Mesenchymal stem cell (in vitro differentiated cells and primary cell): ENCODE data around the gene MMP2.

Experiments used
- DNase-seq: peaks from one replicate; pipeline ENCODE4 v3.0.0-alpha.2; 2013
- H2AFZ ChIP-seq: one replicate; pipeline ENCODE4 v1.6.1; 2013; ENCODE audit warnings: low read depth, mild to moderate bottlenecking, control low read depth, inconsistent platforms, low read length, moderate library complexity
- H2AK5ac ChIP-seq: 2 replicates; pipeline ENCODE4 v1.6.1; 2013; ENCODE audit warnings: low read length, moderate library complexity, mild to moderate bottlenecking, inconsistent platforms; ENCODE audit not compliant: severe bottlenecking
- H2BK120ac ChIP-seq: one replicate; pipeline ENCODE4 v1.6.1; 2013; ENCODE audit warnings: low read depth, mild to moderate bottlenecking, inconsistent platforms, low read length, moderate library complexity
- H2BK12ac ChIP-seq, 2 experiments: one replicate each; pipeline ENCODE4 v1.6.1; 2013; ENCODE audit warnings: inconsistent platforms in 2 of 2, low read length in 2 of 2, mild to moderate bottlenecking in 2 of 2, moderate library complexity in 2 of 2, control low read depth in 1 of 2
- H2BK15ac ChIP-seq: one replicate; pipeline ENCODE4 v1.6.1; 2013; ENCODE audit warnings: mild to moderate bottlenecking, low read depth, inconsistent platforms; ENCODE audit not compliant: poor library complexity, severe bottlenecking
- H2BK5ac ChIP-seq: 2 replicates; pipeline ENCODE4 v1.6.1; 2013; ENCODE audit warnings: low read depth, mild to moderate bottlenecking, low read length, control low read depth, inconsistent platforms; ENCODE audit not compliant: poor library complexity, severe bottlenecking
- H3K14ac ChIP-seq, 2 experiments: one replicate each; pipeline ENCODE4 v1.6.1; 2013; ENCODE audit warnings: inconsistent platforms in 2 of 2, low read length in 2 of 2, control low read depth in 1 of 2, mild to moderate bottlenecking in 1 of 2, moderate library complexity in 1 of 2
- H3K18ac ChIP-seq, 2 experiments: one replicate each; pipeline ENCODE4 v1.6.1; 2013; ENCODE audit warnings: inconsistent platforms in 2 of 2, low read length in 2 of 2, control low read depth in 1 of 2, low read depth in 1 of 2, mild to moderate bottlenecking in 1 of 2
- H3K23ac ChIP-seq, 2 experiments: one replicate each; pipeline ENCODE4 v1.6.1; 2013; ENCODE audit warnings: inconsistent platforms in 2 of 2, low read length in 2 of 2, mild to moderate bottlenecking in 2 of 2, moderate library complexity in 2 of 2, control low read depth in 1 of 2
- H3K27ac ChIP-seq: 2 replicates; pipeline ENCODE4 v1.5.1; 2013; ENCODE audit warnings: mild to moderate bottlenecking, moderate library complexity, low read length, control low read depth, inconsistent platforms; ENCODE audit not compliant: poor library complexity, severe bottlenecking
- H3K27me3 ChIP-seq, 2 experiments: 2 replicates each; pipeline versions ENCODE4 v1.6.1 to v1.7.0; 2013; ENCODE audit warnings: low read length in 2 of 2, mild to moderate bottlenecking in 2 of 2, moderate library complexity in 2 of 2, control low read depth in 1 of 2, inconsistent platforms in 1 of 2; ENCODE audit not compliant: control insufficient read depth in 1 of 2, insufficient read depth in 1 of 2
- H3K36me3 ChIP-seq, 2 experiments: 2 replicates each; pipeline versions ENCODE4 v1.6.1 to v1.7.0; 2013; ENCODE audit warnings: low read length in 2 of 2, control low read depth in 1 of 2, inconsistent platforms in 1 of 2, low read depth in 1 of 2, mild to moderate bottlenecking in 1 of 2; ENCODE audit not compliant: insufficient read depth in 2 of 2, control insufficient read depth in 1 of 2
- H3K4ac ChIP-seq, 2 experiments: one replicate each; pipeline ENCODE4 v1.6.1; 2013; ENCODE audit warnings: inconsistent platforms in 2 of 2, low read length in 2 of 2, mild to moderate bottlenecking in 2 of 2, moderate library complexity in 2 of 2, control low read depth in 1 of 2, low read depth in 1 of 2
- H3K4me1 ChIP-seq: 2 replicates; pipeline ENCODE4 v1.6.1; 2013; ENCODE audit warnings: low read depth, low read length, control low read depth; ENCODE audit not compliant: control insufficient read depth, insufficient read depth
- H3K4me2 ChIP-seq: 2 replicates; pipeline ENCODE4 v1.6.1; 2013; ENCODE audit warnings: low read length, mild to moderate bottlenecking, inconsistent platforms; ENCODE audit not compliant: poor library complexity, severe bottlenecking
- H3K4me3 ChIP-seq, 2 experiments: 2 replicates each; pipeline versions ENCODE4 v1.5.1 to v1.7.0; 2013; ENCODE audit warnings: low read length in 2 of 2, mild to moderate bottlenecking in 2 of 2, control low read depth in 1 of 2, low read depth in 1 of 2; ENCODE audit not compliant: insufficient read depth in 1 of 2
- H3K79me1 ChIP-seq: replicated peaks from 2 replicates; pipeline ENCODE4 v1.6.1; 2013; ENCODE audit warnings: mild to moderate bottlenecking, control low read depth, low read length, inconsistent platforms; ENCODE audit not compliant: poor library complexity, severe bottlenecking
- H3K9ac ChIP-seq: 2 replicates; pipeline ENCODE4 v1.7.0; 2013; ENCODE audit warnings: mild to moderate bottlenecking, low read length, moderate library complexity
- H3K9me3 ChIP-seq: 2 replicates; pipeline ENCODE4 v1.7.0; 2013; ENCODE audit warnings: mild to moderate bottlenecking, low read length; ENCODE audit not compliant: control insufficient read depth
- H4K8ac ChIP-seq: one replicate; pipeline ENCODE4 v1.6.1; 2013; ENCODE audit warnings: inconsistent platforms, mild to moderate bottlenecking, low read length, moderate library complexity
- H4K91ac ChIP-seq: one replicate; pipeline ENCODE4 v1.6.1; 2013; ENCODE audit warnings: mild to moderate bottlenecking, low read length, inconsistent platforms
- WGBS: methylation state at CpG from one replicate; pipeline ENCODE4 v1.1.7; 2013; ENCODE audit warnings: mixed read lengths; 5-methylcytosine and 5-hydroxymethylcytosine counted together

Gene MMP2

GRCh38 chr16:55499951-55500529, 21.0 kb downstream of the MMP2 start:
- H3K79me1 ChIP-seq, result no peaks in the 10 kb centered on the region
- 16% methylated on average over 8 of the region's 10 CpGs for WGBS

GRCh38 chr16:55500530-55501011, 21.6 kb downstream of the MMP2 start:
- Histone ChIP-seq H3K9me3 (no peaks in the 10 kb centered on the region), H4K91ac (peak overlapping the region; percentile 87), H2BK15ac (no peak overlapping the region), H2AFZ (no peak overlapping the region), H3K9ac (peak overlapping the region; percentile 75), H3K14ac (peak overlapping the region in 1 of 2 experiments; percentile 93), H4K8ac (no peak overlapping the region), H2AK5ac (peak overlapping the region; percentile 60), H2BK12ac (peak overlapping the region; percentile 51 to 99), H3K27ac (peak overlapping the region; percentile 94), H3K23ac (peak overlapping the region in 1 of 2 experiments; percentile 48), H2BK120ac (no peak overlapping the region), H3K27me3 (no peaks in the 10 kb centered on the region), H3K4ac (peak overlapping the region; percentile 73 to 96), H3K4me1 (peaks cover 37% of the 10 kb centered on the region), H3K4me2 (no peak overlapping the region), H3K79me1 (no peaks in the 10 kb centered on the region), H2BK5ac (peak overlapping the region; percentile 49), H3K4me3 (no peak overlapping the region), H3K18ac (peak overlapping the region; percentile 80 to 96), H3K36me3 (peaks cover 31 to 97% of the 10 kb centered on the region in 2 experiments)
- WGBS, result 0% methylated on average over 2 of the region's 3 CpGs
- DNase-seq, result peak; percentile 91

More at GRCh38 chr16:55499951-55500529, 21.0 kb downstream of the MMP2 start:
- Histone ChIP-seq H2BK5ac (peak overlapping the region; percentile 49), H2AK5ac (peak overlapping the region; percentile 60), H3K4me2 (peak overlapping the region; percentile 29), H3K9me3 (no peaks in the 10 kb centered on the region), H3K4ac (peak overlapping the region; percentile 73 to 96), H3K4me1 (peaks cover 37% of the 10 kb centered on the region), H4K8ac (no peak overlapping the region), H3K18ac (peak overlapping the region; percentile 80 to 96), H2BK12ac (peak overlapping the region; percentile 51 to 99), H2AFZ (no peak overlapping the region), H3K14ac (peak overlapping the region in 1 of 2 experiments; percentile 93), H3K9ac (peak overlapping the region; percentile 75), H2BK15ac (no peak overlapping the region), H3K27me3 (no peaks in the 10 kb centered on the region), H2BK120ac (no peak overlapping the region), H4K91ac (peak overlapping the region; percentile 87), H3K23ac (peak overlapping the region in 1 of 2 experiments; percentile 48), H3K27ac (peak overlapping the region; percentile 94), H3K36me3 (peaks cover 26 to 97% of the 10 kb centered on the region in 2 experiments), H3K4me3 (no peak overlapping the region)
- peak; percentile 100 for DNase-seq

- peak; percentile 35 for DNase-seq
- no peaks in the 10 kb centered on the region for H3K79me1 ChIP-seq
- H2BK5ac ChIP-seq, result no peak overlapping the region
- H3K27me3 ChIP-seq, result no peaks in the 10 kb centered on the region
- H2BK120ac ChIP-seq, result peak overlapping the region; percentile 42
- H4K8ac ChIP-seq, result peak overlapping the region; percentile 35
- H3K23ac ChIP-seq, result no peak overlapping the region
- H3K9ac ChIP-seq, result peak overlapping the region; percentile 75
- peaks cover 33 to 97% of the 10 kb centered on the region in 2 experiments for H3K36me3 ChIP-seq
- peaks cover 37% of the 10 kb centered on the region for H3K4me1 ChIP-seq
- no peak overlapping the region for H3K27ac ChIP-seq
- no peak overlapping the region for H3K4me2 ChIP-seq
- 92% methylated on average over 8 of the region's 9 CpGs for WGBS
- H3K9me3 ChIP-seq, result no peaks in the 10 kb centered on the region
- peak overlapping the region; percentile 49 to 59 for H3K18ac ChIP-seq
- peak overlapping the region; percentile 77 for H4K91ac ChIP-seq
- peak overlapping the region in 1 of 2 experiments; percentile 57 for H3K14ac ChIP-seq
- no peak overlapping the region for H2AFZ ChIP-seq
- peak overlapping the region; percentile 86 for H2BK15ac ChIP-seq
- peak overlapping the region; percentile 71 for H2AK5ac ChIP-seq
- peak overlapping the region in 1 of 2 experiments; percentile 5 for H3K4me3 ChIP-seq
- H3K4ac ChIP-seq, result peak overlapping the region; percentile 35 to 52
- peak overlapping the region; percentile 77 to 87 for H2BK12ac ChIP-seq
Observed at GRCh38 chr16:55501549-55502322, 22.7 kb downstream of the MMP2 start.
